Liver (tissue), 9 donors: Measurements from ENCODE around the gene PRKCSH. TPM values are rescaled to one million over a fixed set of nuclear protein-coding genes. Genes with fewer than 3 reads are reported as not detected.

Experiments
- DNase-seq: peaks from one replicate; pipeline ENCODE4 v3.0.0-alpha.2; 2017; ENCODE audit warnings: low spot score
- H3K27ac ChIP-seq, 2 donors: one replicate each; pipeline ENCODE4 v1.7.0; 2013; ENCODE audit warnings: inconsistent platforms in 2 of 2, low read length in 2 of 2, control low read depth in 1 of 2, low read depth in 1 of 2, mild to moderate bottlenecking in 1 of 2
- H3K27me3 ChIP-seq, 4 donors: one replicate each; pipeline versions ENCODE4 v1.6.1 to v1.7.0; 2013; ENCODE audit warnings: low read length in 3 of 4, inconsistent platforms in 1 of 4, mild to moderate bottlenecking in 1 of 4, moderate library complexity in 1 of 4; ENCODE audit not compliant: control insufficient read depth in 4 of 4, insufficient read depth in 4 of 4
- H3K36me3 ChIP-seq, 4 donors: one replicate each; pipeline versions ENCODE4 v1.6.1 to v1.7.0; 2013; ENCODE audit warnings: low read length in 3 of 4, mild to moderate bottlenecking in 3 of 4, low read depth in 1 of 4, moderate library complexity in 1 of 4; ENCODE audit not compliant: control insufficient read depth in 4 of 4, insufficient read depth in 3 of 4
- H3K4me1 ChIP-seq, 4 donors: one replicate each; pipeline versions ENCODE4 v1.6.1 to v1.7.0; 2013; ENCODE audit warnings: low read length in 3 of 4, mild to moderate bottlenecking in 3 of 4, moderate library complexity in 1 of 4; ENCODE audit not compliant: control insufficient read depth in 4 of 4, insufficient read depth in 4 of 4
- H3K4me3 ChIP-seq, 3 donors: one replicate each; pipeline versions ENCODE4 v1.6.1 to v1.7.0; 2013; ENCODE audit warnings: low read length in 3 of 3, control low read depth in 1 of 3, low read depth in 1 of 3, mild to moderate bottlenecking in 1 of 3
- H3K9ac ChIP-seq, 2 donors: one replicate each; pipeline ENCODE4 v1.7.0; 2013; ENCODE audit warnings: low read length in 2 of 2, mild to moderate bottlenecking in 2 of 2, moderate library complexity in 2 of 2, control low read depth in 1 of 2, low read depth in 1 of 2
- H3K9me3 ChIP-seq, 4 donors: one replicate each; pipeline versions ENCODE4 v1.6.1 to v1.7.0; 2013; ENCODE audit warnings: low read length in 3 of 4; ENCODE audit not compliant: control insufficient read depth in 4 of 4
- ATF3 ChIP-seq: IDR thresholded peaks from 2 replicates; pipeline ENCODE4 v1.6.1; 2016; ENCODE audit warnings: antibody characterized with exemption
- CTCF ChIP-seq: fragments of 150-350 bp; IDR thresholded peaks from 2 replicates; pipeline ENCODE4 v1.5.1; 2017; ENCODE audit warnings: improper control_type of control experiment, low read depth, low read length; ENCODE audit not compliant: missing input control
- EGR1 ChIP-seq, 2 donors: IDR thresholded peaks; 2 replicates each; pipeline ENCODE4 v1.6.1; 2016 to 2018; ENCODE audit warnings: antibody characterized with exemption in 2 of 2, low read depth in 2 of 2
- FOXA1 ChIP-seq: IDR thresholded peaks from 2 replicates; pipeline ENCODE4 v1.6.1; 2016; ENCODE audit warnings: antibody characterized with exemption
- FOXA2 ChIP-seq: IDR thresholded peaks from 2 replicates; pipeline ENCODE4 v1.6.1; 2016; ENCODE audit warnings: antibody characterized with exemption
- GABPA ChIP-seq, 2 donors: IDR thresholded peaks in 1 of 2; conservative IDR thresholded peaks in 1 of 2; 2 replicates each; pipeline ENCODE4 v1.6.1; 2016; ENCODE audit warnings: antibody characterized with exemption in 2 of 2, mild to moderate bottlenecking in 1 of 2, moderate library complexity in 1 of 2
- HNF4A ChIP-seq, 2 donors: conservative IDR thresholded peaks; 2 replicates each; pipeline ENCODE4 v1.6.1; 2016; ENCODE audit warnings: antibody characterized with exemption in 2 of 2, mild to moderate bottlenecking in 2 of 2
- HNF4G ChIP-seq: IDR thresholded peaks from 2 replicates; pipeline ENCODE4 v1.6.1; 2016; ENCODE audit warnings: antibody characterized with exemption
- JUND ChIP-seq, 2 donors: IDR thresholded peaks; 2 replicates each; pipeline ENCODE4 v1.6.1; 2016; ENCODE audit warnings: antibody characterized with exemption in 2 of 2
- MAX ChIP-seq: IDR thresholded peaks from 2 replicates; pipeline ENCODE4 v1.6.1; 2016; ENCODE audit warnings: antibody characterized with exemption
- NR2F2 ChIP-seq: IDR thresholded peaks from 2 replicates; pipeline ENCODE4 v1.6.1; 2016; ENCODE audit warnings: antibody characterized with exemption
- RAD21 ChIP-seq, 2 donors: IDR thresholded peaks; 2 replicates each; pipeline ENCODE4 v1.6.1; 2016; ENCODE audit warnings: antibody characterized with exemption in 2 of 2, mild to moderate bottlenecking in 2 of 2
- REST ChIP-seq: IDR thresholded peaks from 2 replicates; pipeline ENCODE4 v1.6.1; 2016; ENCODE audit warnings: antibody characterized with exemption, mild to moderate bottlenecking
- RXRA ChIP-seq, 2 donors: IDR thresholded peaks; 2 replicates each; pipeline ENCODE4 v1.6.1; 2017 to 2018; ENCODE audit warnings: antibody characterized with exemption in 2 of 2, mild to moderate bottlenecking in 1 of 2
- SP1 ChIP-seq: IDR thresholded peaks from 2 replicates; pipeline ENCODE4 v1.6.1; 2018; ENCODE audit warnings: antibody characterized with exemption, mild to moderate bottlenecking
- TAF1 ChIP-seq: conservative IDR thresholded peaks from 2 replicates; pipeline ENCODE4 v1.6.1; 2016; ENCODE audit warnings: antibody characterized with exemption, mild to moderate bottlenecking
- YY1 ChIP-seq: IDR thresholded peaks from 2 replicates; pipeline ENCODE4 v1.6.1; 2016; ENCODE audit warnings: antibody characterized with exemption, mild to moderate bottlenecking
- WGBS: extraction: QIAGEN DNeasy Blood & Tissue Kit; methylation state at CpG from one replicate; pipeline ENCODE4 v1.1.7; 2013; 5-methylcytosine and 5-hydroxymethylcytosine counted together
- polyA plus RNA-seq, 2 donors: library from polyadenylated mRNA; stranded (reverse) in 1 of 2; unstranded in 1 of 2; fragments of 200-250 nt in 1 of 2; fragments of >200 nt in 1 of 2; fragmentation: Nextera tagmentation in 1 of 2; extraction: Ambion mirVana in 1 of 2; gene quantifications; one replicate each; pipeline versions ENCODE4 v1.2.1 to v1.2.3, GENCODE V29; 2013 to 2015
- total RNA-seq, 2 donors: library from RNA; depleted of rRNA; stranded (reverse); fragments of >200 nt; gene quantifications; one replicate each; pipeline ENCODE4 v1.2.3, GENCODE V29; 2014
- TF ChIP-seq, protein P1 (sequence below): IDR thresholded peaks from 2 replicates; pipeline ENCODE4 v1.6.1; 2016; ENCODE audit warnings: antibody characterized with exemption
- donor health status: healthy.
- donor health status: healthy.
- donor health status: healthy.
- donor health status: healthy.
- donor health status: healthy.

PRKCSH gene
- total and polyA plus RNA-seq, 4 donors: 42.9 to 165 (median 78.3) TPM

DNA sequence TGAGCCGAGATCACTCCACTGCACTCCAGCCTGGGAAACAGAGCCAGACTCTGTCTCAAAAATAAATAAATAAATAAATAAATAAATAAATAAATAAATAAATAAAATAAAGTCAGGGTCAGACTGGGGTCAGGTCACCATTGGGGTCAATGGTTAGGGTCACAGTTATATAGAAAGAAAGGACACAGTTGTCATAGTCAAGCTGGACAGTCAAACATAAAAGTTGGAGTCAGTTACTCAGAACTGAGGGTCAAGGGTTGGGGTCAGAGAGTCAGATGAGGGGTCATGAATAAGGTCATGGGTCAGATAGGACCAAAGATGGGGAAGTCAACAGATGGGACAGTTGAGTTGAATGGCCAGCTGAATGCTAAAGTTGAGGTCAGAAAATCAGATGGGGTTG lies 34.6 kb upstream of the PRKCSH start:
- no peaks in the 10 kb centered on the region for H3K4me1 ChIP-seq
- H3K27ac ChIP-seq: no peak overlapping the region
- 90% methylated on average over 1 of the region's 1 CpG for WGBS
- H3K27me3 ChIP-seq: no peaks in the 10 kb centered on the region
- H3K9me3 ChIP-seq: no peaks in the 10 kb centered on the region
- no peak for DNase-seq
- H3K4me3 ChIP-seq: no peak overlapping the region
- TF ChIP-seq YY1: no peak
- no peak for TF ChIP-seq EGR1 (IDR thresholded peaks at IDR 0.05; ENCODE audit: low read depth in 2 of 2)
- TF ChIP-seq REST: no peak
- TF ChIP-seq CTCF: no peak
- no peak for TF ChIP-seq HNF4G
- TF ChIP-seq, protein P1, sequence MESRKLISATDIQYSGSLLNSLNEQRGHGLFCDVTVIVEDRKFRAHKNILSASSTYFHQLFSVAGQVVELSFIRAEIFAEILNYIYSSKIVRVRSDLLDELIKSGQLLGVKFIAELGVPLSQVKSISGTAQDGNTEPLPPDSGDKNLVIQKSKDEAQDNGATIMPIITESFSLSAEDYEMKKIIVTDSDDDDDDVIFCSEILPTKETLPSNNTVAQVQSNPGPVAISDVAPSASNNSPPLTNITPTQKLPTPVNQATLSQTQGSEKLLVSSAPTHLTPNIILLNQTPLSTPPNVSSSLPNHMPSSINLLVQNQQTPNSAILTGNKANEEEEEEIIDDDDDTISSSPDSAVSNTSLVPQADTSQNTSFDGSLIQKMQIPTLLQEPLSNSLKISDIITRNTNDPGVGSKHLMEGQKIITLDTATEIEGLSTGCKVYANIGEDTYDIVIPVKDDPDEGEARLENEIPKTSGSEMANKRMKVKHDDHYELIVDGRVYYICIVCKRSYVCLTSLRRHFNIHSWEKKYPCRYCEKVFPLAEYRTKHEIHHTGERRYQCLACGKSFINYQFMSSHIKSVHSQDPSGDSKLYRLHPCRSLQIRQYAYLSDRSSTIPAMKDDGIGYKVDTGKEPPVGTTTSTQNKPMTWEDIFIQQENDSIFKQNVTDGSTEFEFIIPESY: no peak
- TF ChIP-seq MAX: no peak
- TF ChIP-seq RXRA (IDR thresholded peaks at IDR 0.05): peak; percentile 46 to 71
- TF ChIP-seq TAF1: no peak
- peak; percentile 100 for TF ChIP-seq NR2F2
- TF ChIP-seq JUND (IDR thresholded peaks at IDR 0.05): no peak
- TF ChIP-seq FOXA1: no peak
- no peak for TF ChIP-seq FOXA2
- peak in 1 of 2 donors; percentile 60 for TF ChIP-seq HNF4A (conservative IDR thresholded peaks at IDR 0.05)
- TF ChIP-seq GABPA (IDR thresholded peaks at IDR 0.05 in 1 of 2, conservative IDR thresholded peaks at IDR 0.05 in 1 of 2): no peak
- no peak for TF ChIP-seq SP1
- TF ChIP-seq ATF3: no peak
- no peak for TF ChIP-seq RAD21 (IDR thresholded peaks at IDR 0.05)
- H3K9ac ChIP-seq: no peak overlapping the region
- peaks cover 0 to 9% (median 8%) of the 10 kb centered on the region in 4 donors for H3K36me3 ChIP-seq
